ACC112 (cell line): Measurements from ENCODE around the gene SMIM41.

Experiments used
- H2AFZ ChIP-seq: fragments of 200-600 bp; sonication (generic); one replicate; pipeline ENCODE4 v1.6.0; 2017; ENCODE audit warnings: antibody characterized with exemption, low read length; ENCODE audit not compliant: unreplicated experiment
- H3K27ac ChIP-seq: fragments of 200-600 bp; sonication (generic); 2 replicates; pipeline ENCODE4 v1.5.1; 2014; ENCODE audit warnings: low read depth, mild to moderate bottlenecking, antibody characterized with exemption, low read length, moderate library complexity
- H3K27me3 ChIP-seq: fragments of 200-600 bp; sonication (generic); 2 replicates; pipeline ENCODE4 v1.6.1; 2014; ENCODE audit warnings: mild to moderate bottlenecking, antibody characterized with exemption, low read length, moderate library complexity, mixed read lengths; ENCODE audit not compliant: insufficient read depth
- H3K36me3 ChIP-seq: fragments of 200-600 bp; sonication (generic); 2 replicates; pipeline ENCODE4 v1.6.1; 2016; ENCODE audit warnings: mild to moderate bottlenecking, antibody characterized with exemption, low read length, moderate library complexity, mixed read lengths; ENCODE audit not compliant: insufficient read depth
- H3K4me1 ChIP-seq: fragments of 200-600 bp; sonication (generic); one replicate; pipeline ENCODE4 v1.6.1; 2016; ENCODE audit warnings: low read length, mixed read lengths; ENCODE audit not compliant: insufficient read depth, unreplicated experiment, control insufficient read depth
- H3K4me3 ChIP-seq: fragments of 200-600 bp; sonication (generic); 2 replicates; pipeline ENCODE4 v1.5.1; 2014; ENCODE audit warnings: mild to moderate bottlenecking, low read depth, low read length
- H3K79me2 ChIP-seq: fragments of 200-600 bp; sonication (generic); one replicate; pipeline ENCODE4 v1.6.0; 2016; ENCODE audit warnings: low read length; ENCODE audit not compliant: control insufficient read depth, unreplicated experiment, insufficient read depth

The SMIM41 gene

DNA sequence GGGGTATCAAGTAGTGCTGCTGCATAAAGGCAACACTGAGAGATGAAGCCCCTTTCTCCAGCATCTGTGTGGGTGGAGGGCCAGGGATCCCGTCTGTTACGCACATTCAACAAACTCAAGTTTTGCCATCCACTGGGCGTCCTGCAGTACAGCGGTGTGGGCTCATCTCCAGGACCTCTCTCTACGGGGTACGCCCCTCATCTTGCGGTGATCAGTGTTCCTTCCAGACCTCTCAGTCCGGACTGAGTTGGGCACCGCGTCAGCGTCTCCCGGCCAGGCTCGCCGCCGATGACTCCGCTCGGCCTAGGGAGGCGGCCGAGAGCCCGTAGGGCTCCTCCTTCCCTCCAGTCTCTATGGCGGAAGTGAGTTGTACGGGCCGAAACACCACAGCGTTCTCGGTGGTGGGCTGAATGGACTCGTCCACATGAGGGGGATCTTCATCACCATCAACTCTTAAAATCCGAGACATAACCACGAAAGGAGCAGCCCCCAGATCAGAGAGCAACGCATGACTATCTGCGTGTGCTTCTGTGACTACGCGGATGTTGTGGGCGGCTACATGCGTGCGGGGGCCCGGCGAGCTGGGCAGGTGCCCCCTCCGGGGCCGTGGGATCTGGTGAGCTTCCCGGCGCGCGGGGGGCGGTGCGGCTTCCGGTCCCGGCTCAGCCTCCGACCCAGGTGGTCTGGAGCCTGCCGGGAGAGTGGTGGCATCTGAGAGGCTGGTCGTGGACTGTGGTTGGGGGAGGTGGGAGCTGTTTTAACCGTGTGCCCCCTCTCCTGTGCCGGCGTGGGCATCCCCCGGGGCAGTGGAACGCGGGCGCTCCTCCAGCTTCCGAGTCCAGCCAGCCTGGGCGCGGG, 9.9 kb upstream of the SMIM41 start, which contains the start of gene ATG101:
ATG101 (plus strand) TSS at position 652 of the 858 bp plus-strand sequence. CDS start 3,673 bp downstream, outside the sequence.
- Histone ChIP-seq H3K79me2 (peaks cover 43% of the 10 kb centered on the region), H3K27me3 (no peaks in the 10 kb centered on the region), H3K36me3 (0 out of 2 replicates have a peak, but pooled peaks cover 4% of the 10 kb centered on the region), H3K4me3 (peak within 1 kb of the TSS; percentile 96), H3K27ac (peak within 1 kb of the TSS; percentile 88), H3K4me1 (peaks cover 60% of the 10 kb centered on the region), H2AFZ (peak within 1 kb of the TSS; percentile 73)

- Histone ChIP-seq H3K4me3 (peak overlapping the region; percentile 96), H3K4me1 (peaks cover 61% of the 10 kb centered on the region), H3K27me3 (no peaks in the 10 kb centered on the region), H3K27ac (peak overlapping the region; percentile 88), H2AFZ (peak overlapping the region; percentile 73), H3K79me2 (peaks cover 51% of the 10 kb centered on the region), H3K36me3 (0 out of 2 replicates have a peak, but pooled peaks cover 4% of the 10 kb centered on the region)
These were observed 9.1 kb upstream of the SMIM41 start for GRCh38 chr12:52070185-52070925.

- H3K4me1 ChIP-seq: peaks cover 54% of the 10 kb centered on the region
- no peak overlapping the region for H2AFZ ChIP-seq
- H3K79me2 ChIP-seq: peaks cover 66% of the 10 kb centered on the region
- H3K27me3 ChIP-seq: no peaks in the 10 kb centered on the region
- H3K4me3 ChIP-seq: peak overlapping the region; percentile 27
- H3K27ac ChIP-seq: peak overlapping the region; percentile 46; the same call in 1 of the 2 replicates
- H3K36me3 ChIP-seq: 0 out of 2 replicates have a peak, but pooled peaks cover 13% of the 10 kb centered on the region
These were observed 5.7 kb upstream of the SMIM41 start for GRCh38 chr12:52073531-52074381.

DNA sequence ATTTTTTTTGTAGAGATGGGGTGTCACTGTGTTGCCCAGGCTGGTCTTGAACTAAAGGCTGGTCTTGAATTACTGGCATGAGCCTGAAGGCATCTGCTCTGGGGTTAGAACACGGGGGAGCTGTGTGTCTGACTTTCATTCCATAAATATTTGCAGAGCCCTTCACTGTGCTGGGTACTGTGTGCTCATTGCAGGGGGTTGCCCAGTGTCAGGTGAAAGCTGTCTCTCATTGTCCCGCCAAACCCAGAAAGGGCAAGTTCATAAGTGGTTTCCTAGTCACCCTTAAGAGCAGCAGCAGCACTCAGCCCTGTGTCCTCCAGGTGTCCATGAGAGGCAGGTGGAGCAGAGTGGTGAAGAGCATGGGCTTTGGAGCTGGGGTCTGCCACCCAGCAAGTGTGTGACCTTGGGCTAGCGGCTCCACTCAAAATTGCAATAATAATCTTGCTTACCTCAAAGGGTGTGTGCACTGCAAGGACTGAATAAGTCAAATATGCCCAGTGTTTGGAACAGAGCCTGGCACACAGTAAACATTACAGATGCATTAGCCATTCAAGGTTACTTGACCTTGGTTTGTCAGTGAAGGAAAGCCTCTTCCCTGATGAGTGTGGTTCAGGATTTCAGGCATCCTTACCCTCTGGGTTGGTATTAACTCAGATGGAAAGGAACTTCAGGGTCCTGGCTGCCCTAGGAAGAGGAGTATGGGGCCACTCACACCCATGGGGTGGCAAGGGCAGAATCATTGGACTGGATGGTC, 4.4 kb upstream of the SMIM41 start:
- H2AFZ ChIP-seq: no peak overlapping the region
- no peaks in the 10 kb centered on the region for H3K27me3 ChIP-seq
- peak overlapping the region; percentile 54 for H3K27ac ChIP-seq
- H3K36me3 ChIP-seq: 0 out of 2 replicates have a peak, but pooled peaks cover 13% of the 10 kb centered on the region
- H3K4me1 ChIP-seq: peaks cover 50% of the 10 kb centered on the region
- H3K79me2 ChIP-seq: peaks cover 63% of the 10 kb centered on the region
- H3K4me3 ChIP-seq: peak overlapping the region; percentile 16; the same call in 1 of the 2 replicates

DNA sequence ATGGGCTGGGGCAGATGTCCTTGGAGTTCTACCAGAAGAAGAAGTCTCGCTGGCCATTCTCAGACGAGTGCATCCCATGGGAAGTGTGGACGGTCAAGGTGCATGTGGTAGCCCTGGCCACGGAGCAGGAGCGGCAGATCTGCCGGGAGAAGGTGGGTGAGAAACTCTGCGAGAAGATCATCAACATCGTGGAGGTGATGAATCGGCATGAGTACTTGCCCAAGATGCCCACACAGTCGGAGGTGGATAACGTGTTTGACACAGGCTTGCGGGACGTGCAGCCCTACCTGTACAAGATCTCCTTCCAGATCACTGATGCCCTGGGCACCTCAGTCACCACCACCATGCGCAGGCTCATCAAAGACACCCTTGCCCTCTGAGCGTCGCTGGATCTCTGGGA, 2.7 kb upstream of the SMIM41 start:
- Histone ChIP-seq H3K27ac (no peak overlapping the region), H2AFZ (no peak overlapping the region), H3K4me3 (no peak overlapping the region), H3K36me3 (0 out of 2 replicates have a peak, but pooled peaks cover 13% of the 10 kb centered on the region), H3K27me3 (no peaks in the 10 kb centered on the region), H3K4me1 (peaks cover 47% of the 10 kb centered on the region), H3K79me2 (peaks cover 46% of the 10 kb centered on the region)

DNA sequence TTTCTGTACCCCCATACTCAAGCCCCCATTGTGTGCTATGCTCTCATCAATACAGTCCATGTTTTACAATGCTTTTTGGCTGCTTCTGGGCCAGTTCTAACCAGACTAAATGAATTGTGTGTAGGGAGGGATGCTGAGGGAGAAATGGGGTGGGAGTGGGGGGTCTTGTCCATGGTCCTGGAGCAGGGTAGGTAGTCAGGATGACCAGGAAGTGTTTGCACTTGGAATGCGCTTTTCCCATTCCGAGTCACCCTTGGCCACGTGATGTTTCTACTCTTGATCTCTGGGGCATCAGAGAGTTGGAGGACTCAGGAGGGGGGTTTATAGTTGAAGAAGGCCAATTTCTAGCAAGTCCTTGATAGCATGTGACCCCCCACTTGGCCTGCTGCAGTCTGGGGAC, 1.2 kb upstream of the SMIM41 start:
- Histone ChIP-seq H3K36me3 (0 out of 2 replicates have a peak, but pooled peaks cover 13% of the 10 kb centered on the region), H3K79me2 (peaks cover 35% of the 10 kb centered on the region)

DNA sequence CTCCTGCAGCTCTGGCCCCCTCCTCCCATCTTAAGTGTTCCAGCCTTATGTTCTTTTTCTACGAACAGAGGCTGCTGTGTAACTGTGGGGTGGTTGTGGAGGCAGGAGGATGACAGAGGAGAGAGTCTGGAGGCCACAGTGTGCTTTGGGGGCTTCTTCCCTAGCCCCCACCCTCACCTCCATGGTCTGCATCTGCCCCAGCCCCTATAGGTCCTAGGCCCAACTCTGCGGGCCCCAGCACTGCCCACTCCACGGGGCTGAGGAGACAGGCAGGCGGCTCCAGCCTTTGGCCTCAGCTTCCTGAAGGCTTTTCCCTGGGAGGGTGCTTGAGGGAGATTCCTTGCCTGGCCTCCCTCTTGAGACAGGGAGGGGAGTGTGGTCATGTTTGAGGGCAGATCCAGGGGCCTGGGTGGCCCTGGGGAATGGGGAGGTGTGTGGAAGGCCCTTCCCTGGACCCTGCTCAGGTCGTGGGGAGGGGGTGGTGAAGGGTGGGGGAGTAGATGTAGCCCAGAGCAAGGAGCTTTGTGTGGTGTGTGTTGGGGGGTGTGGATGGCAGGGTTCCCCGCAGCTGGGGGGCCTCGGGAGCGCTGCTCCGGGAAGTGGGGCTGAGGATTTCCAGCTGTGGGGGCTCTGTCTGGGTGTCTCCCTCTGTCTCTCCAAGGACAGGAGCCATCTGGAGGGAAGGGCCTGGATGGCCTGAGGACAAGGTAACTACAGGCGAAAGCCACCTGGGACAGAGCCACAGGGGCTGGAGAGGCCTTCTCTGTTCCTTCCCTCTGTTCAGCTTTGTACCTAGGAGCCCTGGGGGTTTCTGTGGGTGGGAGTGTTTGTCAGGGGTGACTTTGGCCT, 1.1 kb downstream of the SMIM41 start:
- no peak overlapping the region for H3K27ac ChIP-seq
- peaks cover 17% of the 10 kb centered on the region for H3K4me1 ChIP-seq

More for the DNA sequence above, 1.2 kb upstream of the SMIM41 start:
- Histone ChIP-seq H3K4me1 (peaks cover 41% of the 10 kb centered on the region), H2AFZ (no peak overlapping the region), H3K4me3 (no peak overlapping the region), H3K27me3 (no peaks in the 10 kb centered on the region), H3K27ac (no peak overlapping the region)

DNA sequence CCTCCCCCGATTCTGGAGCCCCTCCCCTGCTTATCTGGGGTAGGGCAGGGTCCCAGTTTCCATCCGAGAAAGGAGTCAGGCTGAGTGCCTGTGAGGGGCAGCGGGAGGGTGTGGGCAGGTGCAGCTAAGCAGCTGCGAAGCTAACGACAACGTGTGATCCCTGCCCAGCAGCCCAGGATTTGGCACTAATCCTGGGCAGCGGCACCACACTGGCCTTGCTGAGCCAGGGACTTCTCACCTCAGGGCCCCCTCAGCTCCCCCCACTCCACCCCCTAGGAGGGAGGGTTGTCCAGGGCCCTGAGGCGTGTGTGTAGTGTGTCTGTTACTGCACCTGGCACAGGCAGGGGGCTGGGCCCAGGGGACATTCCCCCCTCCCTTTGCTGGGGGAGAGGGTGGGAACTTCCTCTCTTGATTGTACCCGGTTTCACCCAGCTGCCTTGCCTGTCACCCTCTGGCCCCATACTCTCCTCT, 1.8 kb downstream of the SMIM41 start:
- no peak overlapping the region for H2AFZ ChIP-seq
- no peak overlapping the region; the same call in 1 of the 2 replicates for H3K27ac ChIP-seq
- H3K27me3 ChIP-seq: no peaks in the 10 kb centered on the region
- no peak overlapping the region for H3K4me3 ChIP-seq
- 0 out of 2 replicates have a peak, but pooled peaks cover 6% of the 10 kb centered on the region for H3K36me3 ChIP-seq
- peaks cover 16% of the 10 kb centered on the region for H3K4me1 ChIP-seq
- peaks cover 7% of the 10 kb centered on the region for H3K79me2 ChIP-seq

More for the DNA sequence above, 1.1 kb downstream of the SMIM41 start:
- H3K27me3 ChIP-seq: no peaks in the 10 kb centered on the region
- no peak overlapping the region for H3K4me3 ChIP-seq
- 0 out of 2 replicates have a peak, but pooled peaks cover 8% of the 10 kb centered on the region for H3K36me3 ChIP-seq
- H3K79me2 ChIP-seq: peaks cover 12% of the 10 kb centered on the region
- no peak overlapping the region for H2AFZ ChIP-seq
